GM21526 (cell line): ENCODE measurements around the gene DNASE1.
"Not testable (repeated sequence)": the region's sequence is repeated elsewhere in the genome, so short reads cannot be mapped to it uniquely, and the experiment has no call there.

Experiments used
- ATAC-seq: cut with Tn5 transposase; IDR thresholded peaks from one replicate; pipeline ENCODE4 v1.9.1; 2021; ENCODE audit warnings: moderate library complexity; ENCODE audit not compliant: unreplicated experiment, low FRiP score

DNASE1 gene, protein sequence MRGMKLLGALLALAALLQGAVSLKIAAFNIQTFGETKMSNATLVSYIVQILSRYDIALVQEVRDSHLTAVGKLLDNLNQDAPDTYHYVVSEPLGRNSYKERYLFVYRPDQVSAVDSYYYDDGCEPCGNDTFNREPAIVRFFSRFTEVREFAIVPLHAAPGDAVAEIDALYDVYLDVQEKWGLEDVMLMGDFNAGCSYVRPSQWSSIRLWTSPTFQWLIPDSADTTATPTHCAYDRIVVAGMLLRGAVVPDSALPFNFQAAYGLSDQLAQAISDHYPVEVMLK

DNA sequence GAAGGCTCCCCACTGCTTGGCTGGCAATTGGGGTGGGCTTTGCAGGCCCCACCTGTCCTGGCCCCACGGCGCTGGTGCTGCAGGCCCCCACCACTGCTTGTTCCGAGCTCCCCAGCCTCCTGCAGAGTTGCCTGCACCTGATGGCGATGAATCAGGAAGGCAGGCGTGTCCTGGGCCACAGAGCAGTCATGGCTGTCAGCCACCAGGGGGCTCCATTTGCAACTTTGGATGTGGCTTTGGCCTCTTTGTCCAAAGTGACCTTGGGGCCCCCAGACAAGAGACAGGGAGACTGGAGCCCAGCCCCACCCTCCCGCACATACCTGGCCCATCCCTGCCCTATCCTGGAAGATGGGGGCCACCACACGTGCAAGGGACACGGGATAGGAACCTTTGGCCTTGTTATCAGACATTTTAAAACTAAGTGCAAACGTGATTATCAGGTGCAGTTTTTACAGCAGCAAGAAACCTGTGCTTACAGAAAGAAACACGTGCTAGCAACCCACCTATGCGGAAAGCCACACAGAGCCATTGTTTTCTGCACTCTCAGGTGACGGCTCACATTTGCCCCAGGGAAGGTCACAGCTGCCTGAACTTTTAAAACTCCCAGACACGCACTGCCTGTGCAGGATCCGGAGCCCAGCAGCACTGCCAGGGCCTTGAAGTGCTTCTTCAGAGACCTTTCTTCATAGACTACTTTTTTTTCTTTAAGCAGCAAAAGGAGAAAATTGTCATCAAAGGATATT is at the start of gene DNASE1:
Gene DNASE1, plus strand, starts transcription at position 443 of the 743 bp plus-strand sequence. CDS start 683 bp downstream, outside the sequence.
- no peak for ATAC-seq

DNA sequence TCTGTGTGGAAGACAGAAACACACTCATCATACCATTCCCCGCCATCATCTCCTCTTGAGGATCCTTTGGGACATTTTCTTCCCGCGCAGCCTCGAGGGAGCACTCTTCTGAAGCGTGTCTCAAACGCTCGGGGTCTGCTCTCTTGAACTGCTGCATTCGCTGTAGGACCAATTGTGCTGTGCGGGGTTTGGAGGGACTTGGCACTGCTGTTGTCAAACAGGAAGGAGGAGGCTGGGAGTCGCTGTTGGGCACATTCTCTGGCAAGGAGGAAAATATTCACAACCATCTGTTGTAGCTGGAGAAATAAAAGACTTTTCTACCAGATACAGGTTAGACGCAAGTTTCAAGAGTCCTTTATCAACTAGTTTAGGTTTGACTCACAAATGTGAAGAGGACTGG is 48.0 kb upstream of the DNASE1 start:
- no peak for ATAC-seq

DNA sequence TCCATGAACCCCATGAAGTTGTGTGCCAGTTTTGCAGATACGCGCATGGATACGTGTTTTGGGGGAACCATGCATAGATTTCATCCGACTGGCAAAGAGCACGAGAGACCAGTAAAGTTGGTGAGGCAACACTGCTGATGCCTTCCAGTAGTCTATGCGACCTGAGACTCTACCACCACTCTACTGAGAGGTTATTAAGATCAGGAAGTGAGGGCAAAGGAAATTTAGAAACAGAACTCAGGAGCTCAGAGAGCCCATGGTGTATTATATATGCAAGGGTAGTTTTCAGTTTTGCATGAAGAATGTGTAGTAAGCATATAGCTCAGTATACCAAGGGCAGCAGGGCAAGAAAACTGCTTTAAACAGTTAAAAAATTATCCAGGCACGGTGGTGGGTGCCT is 47.3 kb upstream of the DNASE1 start:
- ATAC-seq, result no peak

DNA sequence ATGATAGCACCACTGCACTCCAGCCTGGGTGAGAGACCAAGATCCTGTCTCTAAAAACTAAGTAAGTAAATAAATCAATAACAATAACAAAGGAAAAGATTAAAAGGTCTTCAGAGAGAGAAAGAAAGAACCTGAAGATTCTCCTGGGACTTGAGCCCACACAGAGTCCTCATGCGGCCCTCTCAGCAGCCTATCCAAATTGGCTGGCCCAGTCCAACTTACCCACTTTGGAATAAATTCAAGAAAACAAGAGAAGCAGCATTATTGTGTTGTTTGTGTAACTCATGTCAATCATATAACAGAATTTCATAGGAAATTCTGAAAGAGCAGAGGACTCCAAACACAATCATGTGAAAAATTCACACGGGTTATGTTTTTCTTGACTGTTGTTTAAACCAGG is 46.9 kb upstream of the DNASE1 start:
- ATAC-seq, result no peak

DNA sequence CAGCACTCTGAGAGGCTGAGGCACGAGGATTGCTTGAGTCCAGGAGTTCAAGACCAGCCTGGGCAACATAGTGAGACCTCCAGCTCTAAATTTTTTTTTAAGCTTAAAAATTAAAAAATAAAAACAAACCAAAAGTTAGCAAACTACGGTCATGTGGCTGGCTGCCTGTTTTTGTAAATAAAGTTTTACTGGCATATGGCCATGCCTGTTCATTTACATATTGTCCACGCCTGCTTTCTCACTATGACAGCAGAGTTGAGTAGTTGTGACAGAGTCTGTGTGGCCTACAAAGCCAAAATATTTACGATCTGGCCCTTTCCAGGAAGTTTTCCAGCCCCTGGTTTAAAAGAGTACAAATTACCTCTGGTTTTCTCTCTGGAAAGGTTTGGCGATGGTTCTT is 46.4 kb upstream of the DNASE1 start:
- ATAC-seq, result no peak

DNA sequence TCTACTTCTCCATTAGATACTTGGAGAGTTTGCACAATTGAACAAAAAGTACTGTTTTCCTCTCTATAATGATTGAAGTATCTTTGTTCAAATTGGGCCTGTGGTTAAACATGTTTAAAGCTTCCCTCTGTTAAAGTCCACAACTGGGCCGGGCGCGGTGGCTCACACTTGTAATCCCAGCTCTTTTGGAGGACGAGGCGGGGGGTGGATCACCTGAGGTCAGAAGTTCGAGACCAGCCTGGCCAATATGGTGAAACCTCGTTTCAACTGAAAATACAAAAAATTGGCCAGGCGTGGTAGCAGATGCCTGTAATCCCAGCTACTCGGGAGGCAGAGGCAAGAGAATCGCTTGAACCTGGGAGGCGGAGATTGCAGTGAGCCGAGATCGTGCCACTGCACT is 45.5 kb upstream of the DNASE1 start:
- not testable (repeated sequence) for ATAC-seq

DNA sequence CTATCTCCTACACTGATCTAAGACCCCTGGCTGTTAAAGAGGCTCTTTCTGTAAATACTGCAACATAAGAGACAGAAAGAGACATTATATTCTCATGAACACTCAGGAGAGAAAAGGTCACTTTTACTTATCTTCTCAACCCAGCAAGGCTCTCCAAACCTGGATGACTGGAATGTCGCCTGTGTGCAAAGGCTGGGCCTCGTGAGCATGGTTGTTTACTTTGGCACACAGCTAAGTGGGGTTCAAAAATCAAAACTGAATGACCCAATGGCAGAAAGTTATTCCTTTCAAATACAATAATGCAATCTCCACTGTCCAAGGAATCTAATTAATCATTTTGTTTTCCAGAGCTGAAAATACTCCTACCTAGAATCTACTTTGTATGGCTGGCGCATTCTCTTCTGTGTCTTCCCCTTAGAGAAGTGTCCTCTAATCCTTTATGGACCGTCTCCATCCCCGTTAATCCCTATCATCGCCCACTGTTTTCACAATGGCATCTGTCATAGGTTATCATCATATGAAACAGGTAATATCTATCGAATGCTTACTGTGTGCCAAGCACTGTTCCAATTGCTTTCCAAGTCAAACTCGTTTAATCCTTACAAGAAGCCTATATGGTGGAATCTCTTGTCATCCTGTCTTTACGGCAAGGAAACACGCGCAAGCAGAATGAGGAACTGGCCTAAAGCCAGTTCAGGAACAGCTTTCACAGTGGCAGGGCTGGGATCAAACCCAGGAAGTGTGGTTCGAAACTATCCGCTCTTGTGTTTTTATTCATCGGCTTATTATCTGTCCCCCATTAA is 44.4 kb upstream of the DNASE1 start:
- ATAC-seq, result no peak

DNA sequence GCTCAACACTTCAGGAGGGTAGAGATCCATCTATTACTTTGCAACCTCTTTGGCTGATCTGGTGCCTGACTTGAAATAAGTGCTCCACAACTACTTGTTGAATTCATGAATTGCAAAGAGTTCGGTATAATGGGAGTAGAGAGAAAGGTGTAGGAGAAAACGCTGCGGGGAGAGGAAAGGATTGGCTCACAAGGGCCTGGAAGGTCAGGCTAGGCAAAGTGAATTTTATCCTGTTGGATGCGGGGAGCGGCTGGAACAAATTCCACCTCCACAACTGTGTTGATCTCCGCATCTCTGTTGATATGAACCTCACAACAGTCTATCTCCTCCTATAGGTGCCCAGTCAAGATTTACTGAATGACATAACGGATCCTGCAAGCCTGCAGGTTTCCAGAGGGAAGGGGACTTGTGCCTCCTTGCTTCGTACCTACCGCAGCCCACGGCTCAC is 43.8 kb upstream of the DNASE1 start:
- no peak for ATAC-seq

DNA sequence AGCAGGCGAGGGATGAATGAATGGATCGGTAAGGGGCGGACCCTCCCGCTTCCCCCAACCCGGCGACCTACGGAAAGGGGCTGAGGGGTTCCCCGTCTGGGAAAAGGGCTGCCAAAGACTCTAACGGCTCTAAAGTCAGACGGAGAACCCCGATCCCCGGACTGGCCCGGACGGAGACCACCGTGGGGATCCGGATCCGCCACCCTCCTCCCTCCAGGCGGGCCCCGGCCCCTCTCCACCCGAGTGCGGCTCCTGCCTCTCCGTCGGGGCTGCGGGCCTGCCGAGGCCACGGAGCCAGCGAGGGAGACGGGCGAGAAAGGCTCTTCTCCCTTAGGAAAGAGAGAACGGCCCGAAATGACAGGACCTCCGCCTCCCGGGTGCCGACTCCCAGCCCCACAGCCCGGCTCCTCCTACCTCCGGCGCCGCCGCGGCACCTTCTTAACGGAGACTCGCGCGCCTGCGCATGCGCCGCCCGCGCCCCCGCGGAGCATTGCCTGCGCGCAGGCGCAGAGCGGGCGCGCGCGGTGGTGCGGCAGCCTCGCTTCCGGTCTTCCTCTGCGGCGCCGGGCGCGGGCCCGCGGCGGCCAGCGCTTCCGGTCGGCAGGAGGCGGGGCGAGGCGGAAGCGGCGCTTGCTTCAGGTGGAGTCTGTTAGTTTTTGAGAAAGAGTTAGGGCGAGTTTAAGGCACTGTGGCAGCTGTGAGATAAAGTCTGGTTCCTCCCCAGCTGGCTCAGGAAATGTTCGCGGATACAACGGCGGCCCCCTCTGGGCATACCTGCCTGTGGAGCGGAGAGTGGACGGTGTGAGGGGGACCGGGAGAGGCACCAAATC is 43.1 kb upstream of the DNASE1 start, which contains the start of gene SLX4:
Gene SLX4, minus strand, starts transcription at position 461 of the 830 bp plus-strand sequence. CDS start 2,642 bp downstream, outside the sequence.
- peak; percentile 77 for ATAC-seq

DNA sequence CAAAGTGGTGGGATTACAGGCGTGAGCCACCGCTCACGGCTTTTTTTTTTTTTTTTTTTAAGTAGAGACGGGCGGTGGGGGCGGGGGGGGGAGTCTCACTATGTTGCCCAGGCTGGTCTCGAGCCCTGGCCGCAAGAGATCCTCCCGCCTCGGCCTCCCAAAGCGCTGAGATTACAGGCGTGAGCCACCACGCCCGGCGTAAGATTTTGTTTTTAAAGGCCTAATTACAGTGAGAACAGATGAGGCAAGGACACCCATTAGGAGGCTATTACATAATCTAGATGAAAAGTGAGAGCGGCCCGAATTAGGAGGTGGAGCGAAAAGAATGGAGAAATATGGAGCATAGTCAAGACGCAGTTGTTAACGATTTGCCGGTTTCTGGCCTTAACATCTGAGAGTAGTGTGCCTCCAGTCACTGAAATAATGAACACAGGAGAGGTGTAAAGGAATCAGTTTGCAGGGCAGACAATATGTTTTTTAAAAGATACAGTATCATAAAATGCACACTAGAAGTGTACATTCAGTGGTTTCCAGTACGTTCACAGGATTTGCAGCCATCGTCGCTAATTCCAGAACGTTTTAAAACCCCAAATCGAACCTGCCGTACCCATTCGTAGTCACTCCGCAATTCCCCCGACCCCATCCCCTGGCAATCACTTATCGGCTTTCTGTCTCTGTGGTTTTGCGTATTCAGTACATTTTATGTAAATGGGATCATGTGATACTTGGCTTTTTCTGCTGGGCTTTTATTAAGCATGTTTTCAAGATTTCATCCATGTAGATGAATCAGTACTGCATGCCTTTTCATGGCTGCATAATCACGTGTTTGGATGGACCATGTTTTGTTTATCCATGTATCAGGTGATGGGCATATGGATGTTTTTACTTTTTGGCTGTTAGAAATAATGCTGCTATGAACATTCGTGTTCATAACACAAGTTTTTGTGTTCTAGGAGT is 41.7 kb upstream of the DNASE1 start:
- no peak for ATAC-seq

DNA sequence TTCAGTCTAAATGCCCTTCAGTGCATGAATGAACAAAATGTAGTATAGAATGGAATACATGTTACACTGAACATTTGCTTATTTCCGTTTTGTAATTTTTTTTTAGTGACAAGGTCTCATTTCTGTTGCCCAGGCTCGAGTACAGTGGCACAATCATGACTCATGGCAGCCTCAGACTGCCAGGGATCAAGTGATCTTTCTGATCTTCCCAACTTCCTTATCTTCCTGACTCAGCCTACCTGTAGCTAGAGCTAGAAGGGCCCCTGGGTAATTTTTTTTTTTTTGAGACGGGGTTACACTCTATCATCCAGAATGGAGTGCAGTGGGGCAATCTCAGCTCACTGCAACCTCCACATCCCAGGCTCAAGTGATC is 35.7 kb upstream of the DNASE1 start:
- ATAC-seq, result no peak

DNA sequence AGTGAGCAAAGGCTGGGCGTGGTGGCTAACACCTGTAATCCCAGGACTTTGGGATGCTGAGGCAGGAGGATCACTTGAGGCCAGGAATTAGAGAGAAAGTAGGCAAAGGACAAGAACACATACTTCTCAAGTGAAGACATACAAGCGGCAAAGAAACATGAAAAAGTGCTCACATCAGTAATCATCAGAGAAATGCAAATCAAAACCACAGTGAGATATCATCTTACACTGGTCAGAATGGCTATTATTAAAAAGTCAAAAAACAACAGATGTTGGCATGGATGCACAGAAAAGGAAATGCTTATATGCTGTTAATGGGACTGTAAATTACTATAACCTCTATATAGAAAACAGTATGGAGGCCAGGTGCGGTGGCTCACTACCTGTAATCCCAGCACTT is 30.8 kb upstream of the DNASE1 start:
- ATAC-seq, result no peak

DNA sequence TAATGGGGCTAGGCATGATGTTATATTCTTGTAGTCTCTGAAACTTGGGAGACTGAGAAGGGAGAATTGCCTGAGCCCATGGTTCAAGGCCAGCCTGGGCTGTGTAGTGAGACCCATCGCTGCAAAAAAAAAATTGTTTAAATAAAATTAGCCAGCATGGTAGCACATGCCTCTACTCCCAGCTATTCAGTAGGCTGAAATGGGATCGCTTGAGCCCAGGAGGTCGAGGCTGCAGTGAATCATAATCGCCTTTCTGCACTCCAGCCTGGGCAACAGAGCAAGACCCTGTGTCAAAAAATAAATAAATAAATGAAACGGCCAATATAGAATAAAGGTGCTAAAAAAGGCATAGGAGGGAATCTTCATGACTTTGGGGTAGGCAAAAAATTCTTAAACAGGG is 29.2 kb upstream of the DNASE1 start:
- ATAC-seq, result no peak

DNA sequence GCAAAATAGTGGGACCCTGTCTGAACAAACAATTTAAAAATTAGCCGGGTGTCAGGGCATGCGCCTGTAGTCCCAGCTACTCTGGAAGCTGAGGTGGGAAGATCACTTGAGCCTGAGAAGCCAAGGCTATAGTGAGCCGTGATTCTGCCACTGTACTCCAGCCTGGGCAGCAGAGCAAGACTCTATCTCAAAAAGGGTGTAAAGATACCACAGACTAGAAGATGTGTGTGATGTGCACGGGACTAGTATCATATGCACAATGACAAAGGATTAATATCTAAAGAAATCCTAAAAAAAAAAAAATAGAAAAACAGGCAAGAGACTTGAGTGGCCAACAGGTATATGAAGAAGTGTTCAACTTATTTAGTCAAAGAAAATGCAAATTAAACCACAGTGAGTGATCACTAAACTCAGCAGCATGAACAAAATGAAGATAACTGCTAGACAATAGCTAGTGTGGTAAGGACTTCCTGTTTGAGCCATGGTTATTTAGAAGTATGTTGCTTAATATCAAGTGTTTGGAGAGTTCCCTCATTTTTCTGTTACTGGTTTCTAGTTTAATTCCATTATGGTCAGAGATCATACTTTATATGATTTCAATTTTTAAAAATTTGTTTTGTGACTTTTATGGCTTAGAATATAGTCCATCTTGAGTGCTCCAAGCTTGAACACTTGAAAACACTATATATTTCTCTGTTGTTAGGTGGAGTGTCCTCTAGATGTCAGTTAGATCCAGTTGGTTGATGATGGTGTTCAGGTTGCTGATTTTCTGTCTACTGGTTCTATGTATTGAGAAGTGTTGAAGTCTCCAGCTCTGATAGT is 28.4 kb upstream of the DNASE1 start:
- no peak for ATAC-seq

DNA sequence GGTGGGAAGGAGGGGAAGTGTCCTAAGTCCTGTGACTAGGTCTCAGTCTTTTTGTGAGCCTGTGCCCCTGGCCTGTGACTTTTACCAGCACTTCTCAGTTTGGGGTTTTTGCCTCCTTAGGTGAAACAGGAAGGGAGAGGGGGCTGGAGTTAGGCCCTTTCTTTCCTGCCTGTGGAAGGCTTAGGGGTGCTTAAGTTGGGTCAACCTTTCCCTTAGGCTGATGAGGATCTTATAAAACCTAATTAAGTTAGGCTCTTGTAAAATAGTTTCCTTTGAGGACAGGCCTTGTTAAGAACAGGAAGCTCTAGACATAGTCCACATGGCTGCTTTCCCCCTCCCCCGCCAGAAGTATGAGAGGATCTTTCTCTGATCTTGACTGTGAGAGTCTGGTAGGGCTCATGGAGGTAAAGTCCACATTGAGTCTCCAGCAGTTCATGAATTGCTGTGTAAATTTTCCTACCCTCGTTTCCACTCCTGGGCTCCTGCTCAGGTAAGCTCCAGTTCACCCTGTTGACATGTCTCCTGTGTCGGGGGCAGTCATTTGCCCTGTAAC is 17.0 kb upstream of the DNASE1 start:
- ATAC-seq, result no peak

DNA sequence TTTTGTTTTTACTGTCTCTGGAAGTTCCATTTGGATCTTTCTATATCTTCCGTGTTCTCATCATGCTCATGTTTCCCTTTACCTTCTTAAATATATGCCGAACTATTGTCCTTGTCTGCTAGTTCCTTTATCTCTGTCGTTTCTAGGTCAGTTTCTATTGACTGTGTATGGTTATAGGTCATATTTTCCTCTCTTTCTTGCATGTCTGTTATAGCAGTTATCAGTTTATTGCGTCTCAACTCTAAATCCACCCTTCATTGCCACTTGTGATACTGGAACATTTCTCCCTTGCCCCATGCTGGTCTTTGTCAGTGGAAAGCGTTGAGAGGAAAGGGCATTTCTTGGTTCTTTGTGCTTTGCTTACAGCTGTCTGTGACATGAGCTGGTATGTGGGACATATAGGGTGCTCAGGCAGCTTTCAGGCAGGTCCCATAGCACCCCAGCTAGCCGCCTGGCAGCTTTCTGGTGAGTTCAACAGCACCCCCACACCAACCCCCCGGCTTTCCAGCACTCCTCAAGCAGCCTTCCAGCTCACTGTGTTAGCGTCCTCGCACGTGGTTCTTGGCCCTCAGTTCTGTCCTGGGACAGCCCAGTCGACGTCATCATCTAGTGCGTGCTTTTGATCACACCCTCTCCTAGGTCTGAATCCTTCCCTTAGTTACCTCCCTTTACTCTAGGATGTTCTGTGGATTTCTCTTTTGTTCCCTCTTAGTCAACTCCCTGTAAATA is 15.4 kb upstream of the DNASE1 start:
- no peak for ATAC-seq

DNA sequence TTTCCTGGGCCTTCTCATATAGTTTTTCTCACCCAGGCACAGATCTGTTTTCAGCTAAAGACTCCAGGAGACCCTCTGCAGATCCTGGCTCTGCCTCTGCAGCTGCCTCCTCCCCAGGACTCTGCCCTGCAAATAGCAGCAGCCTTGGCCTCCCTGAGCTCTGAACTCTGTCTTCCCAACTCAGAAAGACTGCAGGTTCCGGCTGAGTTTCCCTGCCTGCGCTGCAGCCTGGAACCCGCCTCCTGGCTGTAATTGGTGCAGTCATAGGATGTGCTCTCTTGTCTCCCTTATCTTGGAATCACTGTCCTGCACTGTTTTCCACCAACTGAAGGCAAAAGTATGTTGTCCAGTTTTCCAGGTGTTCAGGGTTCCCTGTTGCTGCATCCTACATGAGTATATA is 14.3 kb upstream of the DNASE1 start:
- no peak for ATAC-seq
